ENCODE results near the gene SORCS2.

SORCS2 gene

DNA sequence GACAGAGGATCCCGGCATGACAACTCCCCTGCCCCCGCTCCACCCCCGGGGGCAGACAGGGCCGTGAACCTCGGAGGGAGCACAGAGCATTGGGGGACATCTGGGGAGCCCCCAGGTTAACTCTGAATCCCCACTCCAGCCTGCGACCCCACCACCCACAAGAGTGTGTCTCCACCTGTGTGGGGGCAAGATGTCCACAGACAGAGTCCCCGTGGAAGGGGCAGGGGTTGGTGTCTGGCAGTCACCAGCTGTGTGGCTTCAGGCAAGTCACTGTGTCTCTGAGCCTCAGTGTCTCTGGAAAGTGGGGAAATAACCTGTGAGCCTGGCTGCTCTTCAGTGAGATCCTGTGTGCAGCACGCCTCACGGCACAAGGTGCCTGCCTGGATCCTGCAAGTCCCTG is 508.3 kb downstream of the SORCS2 start:
- no peak for DNase-seq (ENCODE audit: low spot score)
- no peak for TF ChIP-seq CTCF (IDR thresholded peaks at IDR 0.05; ENCODE audit: extremely low read depth, insufficient read depth, missing control alignments)
- in situ Hi-C loops (cut with MboI; ENCODE audit: low pct_unique_long_range_greater_than_20kb, low sequenced_read_pairs, unreplicated experiment), result loop anchor here (25.0 kb wide), 1 partner anchor 488 kb away; no protein-coding TSS in a partner anchor

- TF ChIP-seq CTCF (IDR thresholded peaks at IDR 0.05; ENCODE audit: extremely low read depth, insufficient read depth, missing control alignments), result no peak
- no peak for DNase-seq (ENCODE audit: low spot score)
- in situ Hi-C loops (cut with MboI; ENCODE audit: low pct_unique_long_range_greater_than_20kb, low sequenced_read_pairs, unreplicated experiment), result loop anchor here (25.0 kb wide), 1 partner anchor 490 kb away; no protein-coding TSS in a partner anchor
Measured at GRCh38 chr4:7701866-7702649, 509.7 kb downstream of the SORCS2 start.

- no peak for TF ChIP-seq CTCF (IDR thresholded peaks at IDR 0.05; ENCODE audit: extremely low read depth, insufficient read depth, missing control alignments)
- in situ Hi-C loops (cut with MboI; ENCODE audit: low pct_unique_long_range_greater_than_20kb, low sequenced_read_pairs, unreplicated experiment), result loop anchor here (25.0 kb wide), 1 partner anchor 491 kb away; no protein-coding TSS in a partner anchor
- DNase-seq (ENCODE audit: low spot score), result no peak
Measured at GRCh38 chr4:7703688-7704087, 511.4 kb downstream of the SORCS2 start.

- TF ChIP-seq CTCF (IDR thresholded peaks at IDR 0.05; ENCODE audit: extremely low read depth, insufficient read depth, missing control alignments), result no peak
- DNase-seq (ENCODE audit: low spot score), result no peak
- in situ Hi-C loops (cut with MboI; ENCODE audit: low pct_unique_long_range_greater_than_20kb, low sequenced_read_pairs, unreplicated experiment), result loop anchor here (25.0 kb wide), 1 partner anchor 492 kb away; no protein-coding TSS in a partner anchor
Measured at GRCh38 chr4:7704091-7704490, 511.8 kb downstream of the SORCS2 start.

DNA sequence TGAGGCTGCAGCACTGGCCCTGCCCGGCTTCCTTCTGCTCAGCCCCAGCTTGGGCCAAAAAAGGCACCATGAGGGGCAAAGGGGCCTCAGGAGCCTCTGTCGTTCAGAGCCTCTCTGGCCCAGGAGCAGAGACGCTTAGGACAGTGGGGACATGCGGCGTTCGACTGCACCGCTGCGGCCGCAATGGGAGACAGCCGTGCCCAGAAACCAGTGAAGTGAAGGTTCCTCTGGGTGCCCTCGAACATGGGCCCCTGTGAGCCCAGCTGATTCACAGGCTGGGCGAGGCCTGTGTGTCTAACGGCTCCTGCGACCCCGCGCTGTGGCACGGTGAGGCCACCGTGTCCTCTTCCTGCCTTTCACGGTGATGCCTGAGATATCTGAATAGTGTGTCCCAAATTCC is 512.3 kb downstream of the SORCS2 start:
- DNase-seq (ENCODE audit: low spot score), result no peak

GRCh38 chr4:7705062-7705461 is 512.7 kb downstream of the SORCS2 start:
- DNase-seq (ENCODE audit: low spot score), result no peak
- TF ChIP-seq CTCF (IDR thresholded peaks at IDR 0.05; ENCODE audit: extremely low read depth, insufficient read depth, missing control alignments), result no peak
- in situ Hi-C loops (cut with MboI; ENCODE audit: low pct_unique_long_range_greater_than_20kb, low sequenced_read_pairs, unreplicated experiment), result loop anchor here (25.0 kb wide), 1 partner anchor 493 kb away; no protein-coding TSS in a partner anchor

More for the DNA sequence above, 512.3 kb downstream of the SORCS2 start:
- TF ChIP-seq CTCF (IDR thresholded peaks at IDR 0.05; ENCODE audit: extremely low read depth, insufficient read depth, missing control alignments), result no peak
- in situ Hi-C loops (cut with MboI; ENCODE audit: low pct_unique_long_range_greater_than_20kb, low sequenced_read_pairs, unreplicated experiment), result loop anchor here (25.0 kb wide), 1 partner anchor 492 kb away; no protein-coding TSS in a partner anchor
